ENCODE data around the gene MACROD2. TPM values are rescaled to one million over a fixed set of nuclear protein-coding genes. Genes with fewer than 3 reads are reported as not detected.

The MACROD2 gene
- total RNA-seq, 3 donors from 2014 or later: 3.2 to 7.6 (median 6.4) TPM

- Histone ChIP-seq H3K9me3 (no peaks in the 10 kb centered on the region), H3K36me3 (ENCODE audit: low read depth) (no peaks in the 10 kb centered on the region), H3K4me3 (no peak overlapping the region), H3K4me1 (ENCODE audit: low read depth) (no peaks in the 10 kb centered on the region)
- intact Hi-C loops (cut with DNase I, micrococcal nuclease): no loop called here
- ATAC-seq: no peak
- no peak for DNase-seq
- TF ChIP-seq CTCF (IDR thresholded peaks at IDR 0.05): no peak
Observed at GRCh38 chr20:14929388-14929787, 934.1 kb downstream of the MACROD2 start.

- ATAC-seq (no peak), DNase-seq (no peak)
- no peak for TF ChIP-seq CTCF (IDR thresholded peaks at IDR 0.05)
- intact Hi-C loops (cut with DNase I, micrococcal nuclease): no loop called here
- Histone ChIP-seq H3K36me3 (ENCODE audit: low read depth) (no peaks in the 10 kb centered on the region), H3K4me1 (ENCODE audit: low read depth) (no peaks in the 10 kb centered on the region), H3K4me3 (no peak overlapping the region), H3K9me3 (no peaks in the 10 kb centered on the region)
Observed at GRCh38 chr20:14932040-14932439, 936.7 kb downstream of the MACROD2 start.

GRCh38 chr20:14935285-14935684 lies 940.0 kb downstream of the MACROD2 start:
- no peak for TF ChIP-seq CTCF (IDR thresholded peaks at IDR 0.05)
- H3K4me3 ChIP-seq: no peak overlapping the region
- intact Hi-C loops (cut with DNase I, micrococcal nuclease): no loop called here
- no peaks in the 10 kb centered on the region for H3K4me1 ChIP-seq (ENCODE audit: low read depth)
- peaks cover 3% of the 10 kb centered on the region for H3K9me3 ChIP-seq
- DNase-seq: no peak
- no peak for ATAC-seq
- H3K36me3 ChIP-seq (ENCODE audit: low read depth): no peaks in the 10 kb centered on the region

DNA sequence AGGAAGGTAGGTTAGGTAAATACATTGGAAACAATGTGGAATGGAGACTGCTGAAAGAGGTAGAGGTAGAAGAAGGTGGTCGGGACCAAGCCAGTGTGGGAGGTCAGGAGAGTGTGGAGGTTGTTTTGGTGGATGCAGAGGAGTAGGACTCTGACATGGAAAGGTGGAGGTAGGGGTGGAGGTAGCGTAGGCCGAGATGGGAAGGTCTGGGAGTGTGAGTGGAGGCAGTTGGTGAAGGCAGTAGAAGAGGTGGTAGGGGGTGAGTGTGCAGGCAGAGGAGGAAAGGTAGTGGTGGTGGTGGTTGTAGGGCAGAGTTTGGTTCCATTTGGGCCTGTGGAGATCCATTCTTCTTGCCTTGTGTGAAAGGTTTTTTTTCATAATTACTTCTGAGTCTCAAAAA lies 941.7 kb downstream of the MACROD2 start:
- Histone ChIP-seq H3K4me1 (ENCODE audit: low read depth) (no peaks in the 10 kb centered on the region), H3K9me3 (peaks cover 6% of the 10 kb centered on the region), H3K36me3 (ENCODE audit: low read depth) (no peaks in the 10 kb centered on the region), H3K4me3 (no peak overlapping the region)
- intact Hi-C loops (cut with DNase I, micrococcal nuclease): no loop called here
- no peak for TF ChIP-seq CTCF (IDR thresholded peaks at IDR 0.05)
- ATAC-seq: no peak
- DNase-seq: no peak

- Histone ChIP-seq H3K4me1 (ENCODE audit: low read depth) (no peaks in the 10 kb centered on the region), H3K9me3 (peaks cover 6% of the 10 kb centered on the region), H3K4me3 (no peak overlapping the region), H3K36me3 (ENCODE audit: low read depth) (no peaks in the 10 kb centered on the region)
- DNase-seq: no peak
- no peak for TF ChIP-seq CTCF (IDR thresholded peaks at IDR 0.05)
- ATAC-seq: no peak
- intact Hi-C loops (cut with DNase I, micrococcal nuclease): no loop called here
Observed at GRCh38 chr20:14937846-14938245, 942.5 kb downstream of the MACROD2 start.

- no peaks in the 10 kb centered on the region for H3K4me1 ChIP-seq (ENCODE audit: low read depth)
- H3K9me3 ChIP-seq: no peaks in the 10 kb centered on the region
- no peaks in the 10 kb centered on the region for H3K36me3 ChIP-seq (ENCODE audit: low read depth)
- DNase-seq (no peak), ATAC-seq (no peak)
- no peak for TF ChIP-seq CTCF (IDR thresholded peaks at IDR 0.05)
- intact Hi-C loops (cut with DNase I, micrococcal nuclease): no loop called here
- H3K4me3 ChIP-seq: no peak overlapping the region
Observed at GRCh38 chr20:14947536-14947935, 952.2 kb downstream of the MACROD2 start.
